ENCODE results near the gene CAPZA2. TPM values are rescaled to one million over a fixed set of nuclear protein-coding genes. Genes with fewer than 3 reads are reported as not detected.

The CAPZA2 gene
- total RNA-seq, 2 experiments from 2014 or later = 134 to 182 TPM

GRCh38 chr7:116871061-116871700 lies 8.8 kb downstream of the CAPZA2 start:
- peaks cover 29% of the 10 kb centered on the region for H3K36me3 Mint-ChIP-seq (ENCODE audit: low read depth)
- H3K4me1 Mint-ChIP-seq = peaks cover 68% of the 10 kb centered on the region
- no peak overlapping the region for H3K4me3 Mint-ChIP-seq
- no peak for DNase-seq
- ChIA-PET POLR2A (no interaction called here), CTCF (interaction anchor here (1.0 kb wide), 1 partner anchor 32 kb away, joined by 3 read pairs; no protein-coding TSS in a partner anchor)
- no peak overlapping the region for H3K27ac Mint-ChIP-seq
- H3K27me3 Mint-ChIP-seq = no peaks in the 10 kb centered on the region
- no peaks in the 10 kb centered on the region for H3K9me3 Mint-ChIP-seq

GRCh38 chr7:116872026-116872425 lies 9.6 kb downstream of the CAPZA2 start:
- Mint-ChIP-seq H3K27ac (peak overlapping the region; percentile 27), H3K4me3 (no peak overlapping the region)
- CTCF ChIA-PET = interaction anchor here (1.0 kb wide), 1 partner anchor 31 kb away, joined by 3 read pairs; no protein-coding TSS in a partner anchor

GRCh38 chr7:116873619-116874018 lies 11.2 kb downstream of the CAPZA2 start:
- ChIA-PET POLR2A (no interaction called here), CTCF (interaction anchor here (0.6 kb wide), 1 partner anchor 54 kb away, joined by 4 read pairs; no protein-coding TSS in a partner anchor)
- Mint-ChIP-seq H3K4me3 (no peak overlapping the region), H3K36me3 (ENCODE audit: low read depth) (peaks cover 29% of the 10 kb centered on the region), H3K9me3 (no peaks in the 10 kb centered on the region), H3K4me1 (peaks cover 55% of the 10 kb centered on the region), H3K27me3 (no peaks in the 10 kb centered on the region), H3K27ac (no peak overlapping the region)
- DNase-seq = no peak

More at GRCh38 chr7:116872026-116872425, 9.6 kb downstream of the CAPZA2 start:
- no peak for DNase-seq
- no peaks in the 10 kb centered on the region for H3K27me3 Mint-ChIP-seq
- POLR2A ChIA-PET = no interaction called here
- H3K36me3 Mint-ChIP-seq (ENCODE audit: low read depth) = peaks cover 29% of the 10 kb centered on the region
- no peaks in the 10 kb centered on the region for H3K9me3 Mint-ChIP-seq
- H3K4me1 Mint-ChIP-seq = peaks cover 62% of the 10 kb centered on the region

GRCh38 chr7:116876664-116877442 lies 14.5 kb downstream of the CAPZA2 start:
- Mint-ChIP-seq H3K36me3 (ENCODE audit: low read depth) (peaks cover 25% of the 10 kb centered on the region), H3K27me3 (no peaks in the 10 kb centered on the region), H3K4me1 (peaks cover 31% of the 10 kb centered on the region), H3K4me3 (no peak overlapping the region), H3K9me3 (no peaks in the 10 kb centered on the region), H3K27ac (no peak overlapping the region)
- ChIA-PET POLR2A (no interaction called here), CTCF (no interaction called here)
- no peak for DNase-seq

- Mint-ChIP-seq H3K27me3 (no peaks in the 10 kb centered on the region), H3K27ac (no peak overlapping the region), H3K4me1 (peaks cover 26% of the 10 kb centered on the region), H3K9me3 (no peaks in the 10 kb centered on the region), H3K4me3 (no peak overlapping the region), H3K36me3 (ENCODE audit: low read depth) (peaks cover 23% of the 10 kb centered on the region)
- no peak for DNase-seq
- ChIA-PET POLR2A (no interaction called here), CTCF (no interaction called here)
Observed at GRCh38 chr7:116877443-116878217, 15.2 kb downstream of the CAPZA2 start.

- DNase-seq = no peak
Observed at GRCh38 chr7:116884691-116885090, 22.3 kb downstream of the CAPZA2 start.

GRCh38 chr7:116885724-116886123 lies 23.3 kb downstream of the CAPZA2 start:
- CTCF ChIA-PET = interaction anchor here (0.6 to 1.5 kb wide), 2 partner anchors 10 to 35 kb away, joined by 3 to 4 read pairs; no protein-coding TSS in a partner anchor

More at GRCh38 chr7:116884691-116885090, 22.3 kb downstream of the CAPZA2 start:
- CTCF ChIA-PET = interaction anchor here (0.6 kb wide), 1 partner anchor 33 kb away, joined by 3 read pairs; no protein-coding TSS in a partner anchor
- peaks cover 32% of the 10 kb centered on the region for H3K36me3 Mint-ChIP-seq (ENCODE audit: low read depth)
- H3K27me3 Mint-ChIP-seq = no peaks in the 10 kb centered on the region
- no peak overlapping the region for H3K4me3 Mint-ChIP-seq
- H3K4me1 Mint-ChIP-seq = peaks cover 18% of the 10 kb centered on the region
- H3K27ac Mint-ChIP-seq = no peak overlapping the region
- peaks cover 5% of the 10 kb centered on the region for H3K9me3 Mint-ChIP-seq
- POLR2A ChIA-PET = no interaction called here

GRCh38 chr7:116886543-116887156 lies 24.3 kb downstream of the CAPZA2 start:
- H3K27ac Mint-ChIP-seq = no peak overlapping the region
- ChIA-PET CTCF (interaction anchor here (1.5 kb wide), 1 partner anchor 10 kb away, joined by 3 read pairs; no protein-coding TSS in a partner anchor), POLR2A (no interaction called here)
- peaks cover 18% of the 10 kb centered on the region for H3K4me1 Mint-ChIP-seq
- H3K36me3 Mint-ChIP-seq (ENCODE audit: low read depth) = peaks cover 33% of the 10 kb centered on the region
- H3K27me3 Mint-ChIP-seq = no peaks in the 10 kb centered on the region
- no peak for DNase-seq
- H3K9me3 Mint-ChIP-seq = peaks cover 5% of the 10 kb centered on the region
- no peak overlapping the region for H3K4me3 Mint-ChIP-seq

More at GRCh38 chr7:116885724-116886123, 23.3 kb downstream of the CAPZA2 start:
- Mint-ChIP-seq H3K9me3 (peaks cover 5% of the 10 kb centered on the region), H3K27me3 (no peaks in the 10 kb centered on the region), H3K4me1 (peaks cover 18% of the 10 kb centered on the region), H3K4me3 (no peak overlapping the region), H3K27ac (peak overlapping the region; percentile 41), H3K36me3 (ENCODE audit: low read depth) (peaks cover 35% of the 10 kb centered on the region)
- POLR2A ChIA-PET = no interaction called here
- DNase-seq = no peak

GRCh38 chr7:116888895-116889294 lies 26.5 kb downstream of the CAPZA2 start:
- Mint-ChIP-seq H3K27me3 (no peaks in the 10 kb centered on the region), H3K27ac (no peak overlapping the region), H3K36me3 (ENCODE audit: low read depth) (peaks cover 47% of the 10 kb centered on the region), H3K4me1 (peaks cover 15% of the 10 kb centered on the region), H3K4me3 (no peak overlapping the region), H3K9me3 (peaks cover 5% of the 10 kb centered on the region)
- DNase-seq = no peak
- ChIA-PET POLR2A (no interaction called here), CTCF (no interaction called here)

- Mint-ChIP-seq H3K27me3 (no peaks in the 10 kb centered on the region), H3K4me3 (no peak overlapping the region), H3K4me1 (no peaks in the 10 kb centered on the region), H3K9me3 (no peaks in the 10 kb centered on the region), H3K27ac (no peak overlapping the region), H3K36me3 (ENCODE audit: low read depth) (peaks cover 47% of the 10 kb centered on the region)
- ChIA-PET POLR2A (no interaction called here), CTCF (interaction anchor here (0.6 to 0.9 kb wide), 2 partner anchors 10 to 16 kb away, joined by 3 read pairs; no protein-coding TSS in a partner anchor)
- DNase-seq = no peak
Observed at GRCh38 chr7:116895849-116896248, 33.5 kb downstream of the CAPZA2 start.

- no peak for DNase-seq
Observed at GRCh38 chr7:116897661-116898060, 35.3 kb downstream of the CAPZA2 start.

GRCh38 chr7:116899308-116899707 lies 36.9 kb downstream of the CAPZA2 start:
- ChIA-PET POLR2A (no interaction called here), CTCF (interaction anchor here (0.6 kb wide), 1 partner anchor 34 kb away, joined by 4 read pairs; no protein-coding TSS in a partner anchor)
- Mint-ChIP-seq H3K27me3 (no peaks in the 10 kb centered on the region), H3K4me3 (no peak overlapping the region), H3K27ac (no peak overlapping the region), H3K9me3 (no peaks in the 10 kb centered on the region), H3K4me1 (no peaks in the 10 kb centered on the region), H3K36me3 (ENCODE audit: low read depth) (peaks cover 42% of the 10 kb centered on the region)
- no peak for DNase-seq

More at GRCh38 chr7:116897661-116898060, 35.3 kb downstream of the CAPZA2 start:
- H3K36me3 Mint-ChIP-seq (ENCODE audit: low read depth) = peaks cover 46% of the 10 kb centered on the region
- H3K27ac Mint-ChIP-seq = no peak overlapping the region
- no peak overlapping the region for H3K4me3 Mint-ChIP-seq
- ChIA-PET POLR2A (no interaction called here), CTCF (interaction anchor here (1.5 kb wide), 1 partner anchor 10 kb away, joined by 5 read pairs; no protein-coding TSS in a partner anchor)
- H3K9me3 Mint-ChIP-seq = no peaks in the 10 kb centered on the region
- H3K27me3 Mint-ChIP-seq = no peaks in the 10 kb centered on the region
- no peaks in the 10 kb centered on the region for H3K4me1 Mint-ChIP-seq
